ENCODE data around the gene GIPC2.
A peak's percentile ranks its signal among the peaks of the same experiment; 100 is the strongest.

Gene GIPC2

GRCh38 chr1:78122389-78122788 is 76.6 kb downstream of the GIPC2 start:
- in situ Hi-C loops (cut with MboI; ENCODE audit: low pct_unique_long_range_greater_than_20kb, low sequenced_read_pairs) = no loop called here
- no peak for DNase-seq

- in situ Hi-C loops (cut with MboI; ENCODE audit: low pct_unique_long_range_greater_than_20kb, low sequenced_read_pairs) = no loop called here
These were observed 80.7 kb downstream of the GIPC2 start for GRCh38 chr1:78126506-78126905.

GRCh38 chr1:78132174-78132947 is 86.6 kb downstream of the GIPC2 start:
- in situ Hi-C loops (cut with MboI; ENCODE audit: low pct_unique_long_range_greater_than_20kb, low sequenced_read_pairs) = no loop called here
- no peak for DNase-seq

More at GRCh38 chr1:78126506-78126905, 80.7 kb downstream of the GIPC2 start:
- DNase-seq = no peak

DNA sequence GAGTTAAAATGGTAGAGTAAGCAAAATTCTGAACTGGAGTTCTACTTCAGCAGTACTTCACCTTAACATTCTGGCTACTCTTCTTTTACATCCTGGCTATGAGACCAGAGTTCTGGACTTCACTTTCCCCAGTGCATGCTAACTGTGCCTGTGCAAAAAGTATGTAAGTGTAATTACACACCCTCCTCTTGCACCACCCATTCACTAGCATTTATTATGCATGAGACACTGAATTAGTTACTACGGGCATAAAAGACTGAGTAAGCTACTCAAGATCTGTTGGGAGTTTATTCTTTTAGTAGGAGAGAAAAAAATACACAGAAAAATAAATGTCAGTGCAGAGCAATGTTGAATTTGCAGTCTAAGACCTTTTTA is 87.2 kb downstream of the GIPC2 start:
- in situ Hi-C loops (cut with MboI; ENCODE audit: low pct_unique_long_range_greater_than_20kb, low sequenced_read_pairs) = no loop called here
- DNase-seq = no peak

DNA sequence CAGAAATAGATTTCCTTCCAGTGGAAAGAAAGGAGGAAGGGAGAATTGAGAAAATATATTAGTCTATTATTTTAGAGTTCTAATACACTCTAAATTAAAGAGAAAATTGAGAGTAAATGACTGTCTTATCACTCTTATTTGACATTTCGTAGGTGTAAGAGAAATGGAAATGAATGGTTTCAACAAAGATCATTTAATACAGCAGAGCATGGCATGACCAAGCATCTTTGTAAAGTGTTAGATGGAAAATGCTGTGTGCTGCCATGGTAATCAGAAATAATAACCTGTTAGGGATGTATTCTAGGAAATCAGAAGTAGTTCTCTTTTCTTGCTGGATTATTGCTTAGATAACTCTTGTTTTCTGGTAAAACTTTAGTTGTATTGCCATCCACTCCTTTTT is 90.9 kb downstream of the GIPC2 start:
- DNase-seq = no peak
- in situ Hi-C loops (cut with MboI; ENCODE audit: low pct_unique_long_range_greater_than_20kb, low sequenced_read_pairs) = no loop called here

- DNase-seq = no peak
- in situ Hi-C loops (cut with MboI; ENCODE audit: low pct_unique_long_range_greater_than_20kb, low sequenced_read_pairs) = no loop called here
These were observed 95.9 kb downstream of the GIPC2 start for GRCh38 chr1:78141531-78142231.

GRCh38 chr1:78142736-78143135 is 97.0 kb downstream of the GIPC2 start:
- in situ Hi-C loops (cut with MboI; ENCODE audit: low pct_unique_long_range_greater_than_20kb, low sequenced_read_pairs) = no loop called here
- no peak for DNase-seq

GRCh38 chr1:78143152-78143551 is 97.4 kb downstream of the GIPC2 start:
- peak; percentile 60 for DNase-seq
- in situ Hi-C loops (cut with MboI; ENCODE audit: low pct_unique_long_range_greater_than_20kb, low sequenced_read_pairs) = no loop called here

GRCh38 chr1:78143673-78144072 is 97.9 kb downstream of the GIPC2 start:
- in situ Hi-C loops (cut with MboI; ENCODE audit: low pct_unique_long_range_greater_than_20kb, low sequenced_read_pairs) = no loop called here
- no peak for DNase-seq

DNA sequence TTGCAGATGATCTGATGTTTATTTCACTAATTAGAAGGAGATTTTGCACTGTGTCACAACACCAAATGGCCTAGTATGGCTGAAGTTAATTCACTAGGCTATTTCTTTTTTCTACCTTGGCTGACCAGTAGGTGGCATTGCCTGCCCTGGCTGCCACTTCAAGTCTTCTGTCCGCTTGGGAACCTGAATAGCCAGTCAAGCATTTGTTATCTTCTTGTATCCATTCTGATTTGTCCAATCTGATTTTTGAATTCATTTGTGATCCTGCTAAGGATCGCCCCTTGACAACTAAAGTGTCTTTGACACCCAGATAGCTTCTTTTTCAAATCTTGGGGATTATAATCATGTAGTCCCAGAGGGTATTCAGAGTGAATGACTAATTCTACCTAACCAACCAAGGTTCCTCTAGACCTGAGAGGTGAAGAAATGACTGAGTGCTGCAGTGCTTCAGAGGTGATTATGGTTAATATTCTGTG is 99.4 kb downstream of the GIPC2 start:
- in situ Hi-C loops (cut with MboI; ENCODE audit: low pct_unique_long_range_greater_than_20kb, low sequenced_read_pairs) = no loop called here
- DNase-seq = peak; percentile 67

DNA sequence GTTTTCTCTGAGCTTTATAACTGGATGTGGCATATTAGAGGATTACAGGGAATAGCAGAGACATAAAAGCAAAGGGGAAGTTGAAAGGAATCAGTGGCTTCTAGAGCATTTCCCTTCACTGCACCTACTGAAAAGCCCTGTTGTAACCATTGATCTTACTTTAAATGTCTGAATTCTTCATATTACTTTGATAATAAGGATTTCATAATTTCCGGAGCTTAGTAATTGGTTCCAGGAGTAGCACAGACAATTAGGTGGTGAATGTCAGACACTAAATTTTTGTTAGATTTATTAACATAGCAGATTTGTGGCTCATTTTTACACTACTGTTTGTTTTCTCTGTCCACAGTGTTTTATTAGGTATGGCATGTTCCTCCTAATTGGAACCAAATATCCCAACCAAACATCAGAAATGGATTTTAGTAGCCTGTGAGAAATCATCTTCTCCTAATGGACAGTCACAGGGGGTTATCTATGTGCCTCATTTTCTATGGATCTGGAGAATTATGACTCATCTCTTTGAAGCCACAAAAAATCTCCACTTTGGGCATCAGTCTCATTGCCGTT is 100.5 kb downstream of the GIPC2 start:
- in situ Hi-C loops (cut with MboI; ENCODE audit: low pct_unique_long_range_greater_than_20kb, low sequenced_read_pairs) = no loop called here
- DNase-seq = no peak

GRCh38 chr1:78147031-78147430 is 101.3 kb downstream of the GIPC2 start:
- in situ Hi-C loops (cut with MboI; ENCODE audit: low pct_unique_long_range_greater_than_20kb, low sequenced_read_pairs) = no loop called here
- no peak for DNase-seq

GRCh38 chr1:78153092-78153736 is 107.4 kb downstream of the GIPC2 start:
- in situ Hi-C loops (cut with MboI; ENCODE audit: low pct_unique_long_range_greater_than_20kb, low sequenced_read_pairs) = no loop called here

GRCh38 chr1:78155121-78155520 is 109.4 kb downstream of the GIPC2 start:
- DNase-seq = no peak
- in situ Hi-C loops (cut with MboI; ENCODE audit: low pct_unique_long_range_greater_than_20kb, low sequenced_read_pairs) = no loop called here

More at GRCh38 chr1:78153092-78153736, 107.4 kb downstream of the GIPC2 start:
- no peak for DNase-seq

- in situ Hi-C loops (cut with MboI; ENCODE audit: low pct_unique_long_range_greater_than_20kb, low sequenced_read_pairs) = no loop called here
- DNase-seq = no peak
These were observed 111.2 kb downstream of the GIPC2 start for GRCh38 chr1:78156805-78157521.

- DNase-seq = no peak
- in situ Hi-C loops (cut with MboI; ENCODE audit: low pct_unique_long_range_greater_than_20kb, low sequenced_read_pairs) = no loop called here
These were observed 120.0 kb downstream of the GIPC2 start for GRCh38 chr1:78165816-78166215.

- in situ Hi-C loops (cut with MboI; ENCODE audit: low pct_unique_long_range_greater_than_20kb, low sequenced_read_pairs) = no loop called here
- DNase-seq = no peak
These were observed 122.5 kb downstream of the GIPC2 start for GRCh38 chr1:78168306-78168705.

DNA sequence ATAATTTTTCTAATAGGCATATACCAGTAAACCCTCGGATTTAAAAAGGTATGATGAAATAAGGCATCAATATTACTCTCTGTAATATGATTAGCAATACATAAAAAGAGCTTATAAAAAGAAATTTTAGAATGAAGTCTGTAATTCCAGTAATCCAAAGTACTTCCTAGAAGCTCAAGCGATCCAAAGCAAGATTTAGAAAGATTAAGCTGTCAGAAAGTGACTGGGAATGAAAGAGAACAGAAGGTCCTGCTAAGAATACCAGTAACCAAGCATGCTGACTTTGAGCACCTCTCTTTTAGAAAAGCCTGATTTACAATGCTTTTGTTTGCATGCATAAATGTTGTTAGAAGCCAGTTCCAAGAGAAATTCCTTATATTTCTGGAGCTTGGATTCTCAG is 125.1 kb downstream of the GIPC2 start:
- in situ Hi-C loops (cut with MboI; ENCODE audit: low pct_unique_long_range_greater_than_20kb, low sequenced_read_pairs) = no loop called here
- no peak for DNase-seq

Data from KBM-7 (cell line).